ENCODE data around the gene AVEN. TPM values are rescaled to one million over a fixed set of nuclear protein-coding genes. Genes with fewer than 3 reads are reported as not detected.
A peak's percentile ranks its signal among the peaks of the same experiment; 100 is the strongest.

Gene AVEN
- total and polyA plus RNA-seq, 2 donors (not counting 3 experiments of a cell fraction or from before 2014, with no cell fraction given) = 7.7 to 23.3 TPM

DNA sequence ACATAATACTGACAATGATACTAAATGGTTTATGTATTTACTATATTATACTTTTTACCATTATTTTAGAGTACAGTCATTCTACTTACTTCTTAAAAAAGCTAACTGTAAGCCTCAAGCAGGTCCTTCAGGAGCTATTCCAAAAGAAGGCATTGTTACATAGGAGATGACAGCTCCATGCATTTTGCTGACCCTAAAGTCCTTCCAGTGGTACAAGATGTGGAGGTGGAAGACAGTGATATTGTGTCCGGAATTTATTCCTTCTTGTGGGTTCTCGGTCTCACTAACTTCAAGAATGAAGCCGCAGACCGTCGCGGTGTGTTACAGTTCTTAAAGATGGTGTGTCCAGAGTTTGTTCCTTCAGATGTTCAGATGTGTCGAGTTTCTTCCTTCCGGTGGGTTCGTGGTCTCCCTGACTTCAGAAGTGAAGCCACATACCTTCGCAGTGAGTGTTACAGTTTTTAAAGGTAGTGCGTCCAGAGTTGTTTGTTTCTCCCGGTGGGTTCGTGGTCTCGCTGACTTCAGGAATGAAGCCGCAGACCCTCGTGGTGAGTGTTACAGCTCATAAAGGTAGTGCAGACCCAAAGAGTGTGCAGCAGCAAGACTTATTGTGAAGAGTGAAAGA lies 20.9 kb downstream of the AVEN start:
- BruUV-seq (replicated peaks) = no TSS peak

More for the DNA sequence above, 20.9 kb downstream of the AVEN start:
- no peak overlapping the region for H2AFZ ChIP-seq (ENCODE audit: low read depth, low read length)
- FAIRE-seq (peak; percentile 18), DNase-seq (ENCODE audit: low read depth, low spot score) (no peak)
- H3K4me2 ChIP-seq (ENCODE audit: insufficient read depth, low read length) = no peak overlapping the region
- no peak overlapping the region for H3K27ac ChIP-seq (ENCODE audit: insufficient read depth, low read depth, low read length)
- no peaks in the 10 kb centered on the region for H3K9me3 ChIP-seq (replicated peaks; ENCODE audit: control insufficient read depth, insufficient read depth, low read length)
- dilution Hi-C loops (cut with MboI; ENCODE audit: extremely low pct_ligation_motif_present, low sequenced_read_pairs) (no loop called here), intact Hi-C loops (cut with micrococcal nuclease) (no loop called here)
- no peaks in the 10 kb centered on the region for H4K20me1 ChIP-seq (replicated peaks; ENCODE audit: control insufficient read depth, extremely low read depth, insufficient read depth, low read length)
- H3K27me3 ChIP-seq (ENCODE audit: control insufficient read depth in 2 of 2, insufficient read depth in 2 of 2, low read length in 2 of 2) = no peaks in the 10 kb centered on the region
- ChIA-PET POLR2A (no interaction called here), CTCF (no interaction called here)
- no peaks in the 10 kb centered on the region for H3K9me1 ChIP-seq (replicated peaks; ENCODE audit: control insufficient read depth, extremely low read depth, insufficient read depth, low read length)
- no peaks in the 10 kb centered on the region for H3K36me3 ChIP-seq (ENCODE audit: control insufficient read depth in 2 of 2, extremely low read depth in 1 of 2, insufficient read depth in 2 of 2, low read length in 2 of 2)
- no peak overlapping the region for H3K4me3 ChIP-seq (replicated peaks in 1 of 3; ENCODE audit: insufficient read depth in 1 of 3, low read depth in 1 of 3, low read length in 3 of 3)
- H3K79me2 ChIP-seq (ENCODE audit: control insufficient read depth, insufficient read depth, low read length) = no peaks in the 10 kb centered on the region
- TF ChIP-seq, protein P1, sequence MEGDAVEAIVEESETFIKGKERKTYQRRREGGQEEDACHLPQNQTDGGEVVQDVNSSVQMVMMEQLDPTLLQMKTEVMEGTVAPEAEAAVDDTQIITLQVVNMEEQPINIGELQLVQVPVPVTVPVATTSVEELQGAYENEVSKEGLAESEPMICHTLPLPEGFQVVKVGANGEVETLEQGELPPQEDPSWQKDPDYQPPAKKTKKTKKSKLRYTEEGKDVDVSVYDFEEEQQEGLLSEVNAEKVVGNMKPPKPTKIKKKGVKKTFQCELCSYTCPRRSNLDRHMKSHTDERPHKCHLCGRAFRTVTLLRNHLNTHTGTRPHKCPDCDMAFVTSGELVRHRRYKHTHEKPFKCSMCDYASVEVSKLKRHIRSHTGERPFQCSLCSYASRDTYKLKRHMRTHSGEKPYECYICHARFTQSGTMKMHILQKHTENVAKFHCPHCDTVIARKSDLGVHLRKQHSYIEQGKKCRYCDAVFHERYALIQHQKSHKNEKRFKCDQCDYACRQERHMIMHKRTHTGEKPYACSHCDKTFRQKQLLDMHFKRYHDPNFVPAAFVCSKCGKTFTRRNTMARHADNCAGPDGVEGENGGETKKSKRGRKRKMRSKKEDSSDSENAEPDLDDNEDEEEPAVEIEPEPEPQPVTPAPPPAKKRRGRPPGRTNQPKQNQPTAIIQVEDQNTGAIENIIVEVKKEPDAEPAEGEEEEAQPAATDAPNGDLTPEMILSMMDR (IDR thresholded peaks at IDR 0.05; ENCODE audit: extremely low read depth in 1 of 2, insufficient read depth in 1 of 2, low read depth in 1 of 2, low read length in 2 of 2) = no peak
- TF ChIP-seq JUN (IDR thresholded peaks at IDR 0.05; ENCODE audit: borderline replicate concordance, insufficient read depth, insufficient read length, low read depth) (no peak), POLR2A (IDR thresholded peaks at IDR 0.05; ENCODE audit: low read depth, low read length) (no peak), EZH2 (IDR thresholded peaks at IDR 0.05; ENCODE audit: borderline replicate concordance, low read depth, low read length, severe bottlenecking) (no peak), POLR2AphosphoS5 (IDR thresholded peaks at IDR 0.05; ENCODE audit: insufficient read depth, low read depth, low read length) (no peak), GATA2 (IDR thresholded peaks at IDR 0.05; ENCODE audit: insufficient read depth, insufficient read length, low read depth, low read length) (no peak), FOS (IDR thresholded peaks at IDR 0.05; ENCODE audit: borderline replicate concordance, insufficient read depth, low read length) (no peak), MYC (IDR thresholded peaks at IDR 0.05; ENCODE audit: low read depth, low read length) (no peak)
- TF ChIP-seq, protein P2, sequence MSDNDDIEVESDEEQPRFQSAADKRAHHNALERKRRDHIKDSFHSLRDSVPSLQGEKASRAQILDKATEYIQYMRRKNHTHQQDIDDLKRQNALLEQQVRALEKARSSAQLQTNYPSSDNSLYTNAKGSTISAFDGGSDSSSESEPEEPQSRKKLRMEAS (IDR thresholded peaks at IDR 0.05; ENCODE audit: insufficient read depth, insufficient read length) = no peak
- no peaks in the 10 kb centered on the region for H3K4me1 ChIP-seq (ENCODE audit: control insufficient read depth, extremely low read depth, insufficient read depth, low read length)
- no peak overlapping the region for H3K9ac ChIP-seq (replicated peaks; ENCODE audit: extremely low read depth, insufficient read depth, low read length)

Data from endothelial cell of umbilical vein (primary cell).